ENCODE results near the gene SYNE1. TPM values are rescaled to one million over a fixed set of nuclear protein-coding genes. Genes with fewer than 3 reads are reported as not detected.

SYNE1 gene
- total and polyA plus RNA-seq, 2 of the 8 experiments (the other 6 are each of a cell fraction or from before 2014, with no cell fraction given): 2.8 to 5.5 TPM

GRCh38 chr6:152160346-152160745, 476.8 kb downstream of the SYNE1 start:
- 95% methylated on average over 3 of the region's 3 CpGs; no CpG with 5 or more reads in 1 of the 2 experiments for WGBS, 2 experiments (ENCODE audit: extremely low coverage in 1 of 2, insufficient coverage in 1 of 2, insufficient read length in 1 of 2, insufficient replicate concordance in 2 of 2, low coverage in 1 of 2, low lambda C conversion rate in 2 of 2, missing lambda C conversion rate in 1 of 2)
- Histone ChIP-seq H2BK12ac (ENCODE audit: low read depth, low read length) (no peak overlapping the region), H3K14ac (ENCODE audit: insufficient read length) (no peak overlapping the region), H3K79me1 (ENCODE audit: low read depth, low read length) (no peaks in the 10 kb centered on the region), H3K23me2 (ENCODE audit: low read depth, low read length) (no peaks in the 10 kb centered on the region), H4K91ac (replicated peaks; ENCODE audit: insufficient read length, low read length) (no peak overlapping the region), H3K56ac (replicated peaks; ENCODE audit: insufficient read length, low read depth, low read length) (no peak overlapping the region), H3K79me2 (ENCODE audit: control insufficient read depth in 1 of 2, insufficient read depth in 2 of 2, low read length in 2 of 2) (no peaks in the 10 kb centered on the region), H3K27me3 (replicated peaks in 1 of 4; ENCODE audit: control insufficient read depth in 3 of 4, extremely low read depth in 1 of 4, insufficient read depth in 3 of 4, low read length in 3 of 4) (no peaks in the 10 kb centered on the region), H2AK5ac (ENCODE audit: low read depth, low read length) (no peak overlapping the region), H3K27ac (ENCODE audit: low read depth, low read length) (no peak overlapping the region), H4K20me1 (replicated peaks in 1 of 2; ENCODE audit: control insufficient read depth in 1 of 2, insufficient read depth in 2 of 2, low read length in 2 of 2) (no peaks in the 10 kb centered on the region), H3K18ac (ENCODE audit: extremely low read depth, low read length) (no peak overlapping the region), H3K9me3 (ENCODE audit: insufficient read depth in 2 of 2, low read depth in 1 of 2, low read length in 1 of 2) (no peaks in the 10 kb centered on the region), H2BK15ac (ENCODE audit: low read length) (no peak overlapping the region), H2BK5ac (ENCODE audit: low read depth, low read length) (no peak overlapping the region), H3K4ac (replicated peaks; ENCODE audit: insufficient read length, low read depth, low read length) (no peak overlapping the region), H4K5ac (ENCODE audit: insufficient read length, low read depth, low read length) (no peak overlapping the region), H3K9ac (replicated peaks in 1 of 4; ENCODE audit: extremely low read depth in 1 of 4, low read depth in 3 of 4, low read length in 3 of 4) (no peak overlapping the region), H2AFZ (ENCODE audit: low read length) (no peak overlapping the region), H3K4me2 (ENCODE audit: insufficient read depth in 1 of 2, low read depth in 2 of 2, low read length in 2 of 2) (no peak overlapping the region), H3K36me3 (ENCODE audit: control insufficient read depth in 2 of 4, insufficient read depth in 4 of 4, low read length in 3 of 4) (no peaks in the 10 kb centered on the region), H2BK20ac (ENCODE audit: low read length) (no peak overlapping the region), H2BK120ac (replicated peaks; ENCODE audit: low read depth, low read length) (no peak overlapping the region), H4K8ac (ENCODE audit: extremely low read depth, insufficient read depth, low read length) (no peak overlapping the region), H3K4me1 (replicated peaks in 1 of 4; ENCODE audit: control insufficient read depth in 3 of 4, insufficient read depth in 4 of 4, low read length in 3 of 4) (peaks cover 0 to 5% (median under 1%) of the 10 kb centered on the region in 4 experiments; a peak in 2 of 7 replicates), H3K23ac (ENCODE audit: insufficient read length) (no peak overlapping the region), H3K4me3 (ENCODE audit: extremely low read depth in 1 of 4, insufficient read depth in 2 of 4, low read depth in 3 of 4, low read length in 4 of 4) (no peak overlapping the region)
- DNase-seq (ENCODE audit: low read depth in 1 of 2, low spot score in 2 of 2) (no peak), FAIRE-seq (no peak)
- CTCF ChIA-PET (ENCODE audit: partially characterized antibody): interaction anchor here (0.6 to 1.8 kb wide), 4 partner anchors 13 to 178 kb away, joined by 3 to 7 read pairs (median 4); no protein-coding TSS in a partner anchor
- POLR2A ChIA-PET (ENCODE audit: partially characterized antibody): interaction anchor here (0.9 kb wide), 1 partner anchor 9 kb away, joined by 3 read pairs; no protein-coding TSS in a partner anchor
- TF ChIP-seq POLR2AphosphoS5 (IDR thresholded peaks at IDR 0.05; ENCODE audit: low read depth, low read length) (no peak), SIN3A (conservative IDR thresholded peaks at IDR 0.05 in 1 of 2, IDR thresholded peaks at IDR 0.05 in 1 of 2; ENCODE audit: low read depth in 1 of 2, low read length in 2 of 2) (no peak), SAP30 (IDR thresholded peaks at IDR 0.05; ENCODE audit: insufficient read depth, insufficient replicate concordance, low read length) (no peak), SP2 (IDR thresholded peaks at IDR 0.05; ENCODE audit: low read length) (no peak), EGR1 (IDR thresholded peaks at IDR 0.05; ENCODE audit: borderline replicate concordance, low read depth, low read length) (no peak), BRCA1 (IDR thresholded peaks at IDR 0.05; ENCODE audit: low read depth, low read length) (no peak), TBP (IDR thresholded peaks at IDR 0.05; ENCODE audit: low read depth, low read length) (no peak), RBBP5 (IDR thresholded peaks at IDR 0.05; ENCODE audit: borderline replicate concordance, low read depth, low read length) (no peak), JUN (IDR thresholded peaks at IDR 0.05; ENCODE audit: low read depth, low read length) (no peak), PHF8 (conservative IDR thresholded peaks at IDR 0.05; ENCODE audit: low read depth, low read length) (no peak), RNF2 (IDR thresholded peaks at IDR 0.05; ENCODE audit: borderline replicate concordance, low read depth, low read length, missing control alignments, poor library complexity, severe bottlenecking) (no peak), CTBP2 (IDR thresholded peaks at IDR 0.05; ENCODE audit: borderline replicate concordance, insufficient read depth, insufficient read length, low read length) (no peak)
- TF ChIP-seq, protein P1, sequence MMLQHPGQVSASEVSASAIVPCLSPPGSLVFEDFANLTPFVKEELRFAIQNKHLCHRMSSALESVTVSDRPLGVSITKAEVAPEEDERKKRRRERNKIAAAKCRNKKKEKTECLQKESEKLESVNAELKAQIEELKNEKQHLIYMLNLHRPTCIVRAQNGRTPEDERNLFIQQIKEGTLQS (IDR thresholded peaks at IDR 0.05; ENCODE audit: insufficient read depth, low read depth, low read length): no peak

All from H1 (cell line).